OCI-LY7 (cell line): Measurements from ENCODE around the gene PDE2A.

Source experiments
- EZH2phosphoT487 ChIP-seq: fragments of 200-600 bp; sonication (generic); IDR thresholded peaks from 2 replicates; pipeline ENCODE4 v1.6.1; 2018; ENCODE audit warnings: low read depth, borderline replicate concordance, mild to moderate bottlenecking, mixed run types, antibody characterized with exemption, low read length, moderate library complexity, mixed read lengths
- TF ChIP-seq, protein P1 (sequence below): fragments of 200-600 bp; sonication (generic); conservative IDR thresholded peaks from 2 replicates; pipeline ENCODE4 v1.5.1; 2014; ENCODE audit warnings: mild to moderate bottlenecking, antibody characterized with exemption, low read length, moderate library complexity, mixed read lengths

DNA sequence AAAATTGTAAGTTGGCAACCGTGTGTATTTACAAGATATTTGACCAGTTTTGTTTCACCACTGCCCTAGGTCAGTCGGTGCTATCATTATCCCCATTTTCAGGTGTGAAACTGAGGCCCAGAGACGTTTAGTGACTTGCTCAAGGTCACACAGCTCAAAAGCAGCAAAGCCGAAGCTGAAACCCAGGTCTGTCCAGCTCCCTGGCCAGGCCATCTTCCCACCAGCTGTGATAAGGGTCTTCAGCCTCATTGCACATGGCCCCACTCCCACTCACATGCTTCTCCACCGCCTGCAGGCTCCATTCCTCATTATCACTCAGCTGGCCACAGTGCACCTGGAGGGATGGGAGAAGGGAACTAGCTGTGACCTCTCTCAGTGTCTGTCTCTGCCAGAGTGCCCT is 83.2 kb downstream of the PDE2A start:
- TF ChIP-seq, protein P1, sequence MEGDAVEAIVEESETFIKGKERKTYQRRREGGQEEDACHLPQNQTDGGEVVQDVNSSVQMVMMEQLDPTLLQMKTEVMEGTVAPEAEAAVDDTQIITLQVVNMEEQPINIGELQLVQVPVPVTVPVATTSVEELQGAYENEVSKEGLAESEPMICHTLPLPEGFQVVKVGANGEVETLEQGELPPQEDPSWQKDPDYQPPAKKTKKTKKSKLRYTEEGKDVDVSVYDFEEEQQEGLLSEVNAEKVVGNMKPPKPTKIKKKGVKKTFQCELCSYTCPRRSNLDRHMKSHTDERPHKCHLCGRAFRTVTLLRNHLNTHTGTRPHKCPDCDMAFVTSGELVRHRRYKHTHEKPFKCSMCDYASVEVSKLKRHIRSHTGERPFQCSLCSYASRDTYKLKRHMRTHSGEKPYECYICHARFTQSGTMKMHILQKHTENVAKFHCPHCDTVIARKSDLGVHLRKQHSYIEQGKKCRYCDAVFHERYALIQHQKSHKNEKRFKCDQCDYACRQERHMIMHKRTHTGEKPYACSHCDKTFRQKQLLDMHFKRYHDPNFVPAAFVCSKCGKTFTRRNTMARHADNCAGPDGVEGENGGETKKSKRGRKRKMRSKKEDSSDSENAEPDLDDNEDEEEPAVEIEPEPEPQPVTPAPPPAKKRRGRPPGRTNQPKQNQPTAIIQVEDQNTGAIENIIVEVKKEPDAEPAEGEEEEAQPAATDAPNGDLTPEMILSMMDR = no peak
- TF ChIP-seq EZH2phosphoT487 = no peak
